Hematopoietic multipotent progenitor cell treated with erythropoietin and hydrocortisone succinate and interleukin-3 and kit ligand, for 15 days (in vitro differentiated cells): ENCODE results near the gene RAD51B.

Experiments used
- DNase-seq: peaks from one replicate; pipeline ENCODE4 v3.0.0-alpha.2; 2015; ENCODE audit warnings: low spot score

The RAD51B gene

DNA sequence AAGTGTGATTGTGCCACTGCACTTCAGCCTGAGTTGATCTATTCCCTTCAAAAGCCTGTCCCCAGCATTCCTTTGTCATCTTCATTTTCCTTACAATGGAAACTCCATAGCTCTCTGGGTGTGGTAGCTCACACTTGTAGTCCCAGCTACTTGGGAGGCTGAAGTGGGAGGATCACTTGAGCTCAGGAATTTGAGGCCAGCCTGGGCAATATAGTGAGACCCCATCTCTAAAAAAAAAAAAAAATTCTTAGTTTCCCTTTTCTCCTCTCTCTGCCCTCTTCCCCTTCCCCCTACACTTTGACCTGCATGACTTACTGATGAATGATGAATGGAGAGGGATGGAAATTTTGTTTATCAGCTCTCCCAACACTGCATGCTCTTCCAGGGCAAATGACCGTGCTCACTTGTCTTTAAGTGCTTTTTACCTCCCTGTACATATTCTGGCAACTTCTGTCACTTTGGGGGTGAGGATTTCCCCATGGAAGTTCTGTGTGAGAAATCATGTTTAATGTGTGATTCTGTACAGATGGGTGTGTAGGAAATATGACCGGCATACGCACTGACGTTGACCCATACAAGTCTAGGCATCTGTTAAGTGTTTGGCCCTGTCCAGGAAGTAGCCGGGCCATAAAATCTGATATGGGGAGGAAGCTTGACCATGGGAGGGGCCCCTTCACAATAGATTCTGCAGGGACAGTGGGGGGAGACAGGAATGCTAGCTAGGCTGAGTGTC, 907.9 kb downstream of the RAD51B start:
- no peak for DNase-seq

DNA sequence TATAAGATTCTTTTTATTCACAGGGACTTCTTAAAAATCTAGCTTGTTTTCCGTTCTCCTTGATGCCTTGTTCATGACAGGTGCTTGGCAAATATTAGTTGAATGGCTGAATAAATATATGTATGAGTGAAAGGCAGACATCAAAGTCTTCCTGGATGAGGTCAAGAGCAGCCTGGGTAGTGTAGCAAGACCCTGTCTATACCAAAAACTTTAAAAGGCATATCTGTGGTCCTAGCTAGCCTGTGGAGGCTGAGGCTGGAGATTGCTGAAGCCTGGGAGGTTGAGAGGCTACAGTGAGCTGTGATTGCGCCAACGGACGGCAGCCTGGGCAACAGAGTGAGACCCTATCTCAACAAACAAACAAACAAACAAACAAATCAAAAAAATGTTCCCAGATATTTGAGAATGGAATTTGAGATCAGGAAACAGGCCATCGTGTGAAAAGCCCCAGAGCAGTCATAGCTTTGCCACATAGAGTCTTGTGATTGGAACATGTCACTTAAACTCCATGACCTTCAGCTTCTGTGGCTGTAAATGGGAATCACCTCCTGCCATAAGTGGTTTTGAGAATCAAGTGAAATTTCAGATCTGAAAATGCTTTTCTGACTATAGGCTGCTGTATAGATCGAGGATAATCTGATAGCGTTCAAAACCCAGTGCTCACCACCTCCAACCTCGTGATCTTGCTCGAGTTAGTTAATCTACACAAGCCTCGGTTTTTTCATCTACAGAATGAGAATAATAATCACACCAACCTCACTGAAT, 908.9 kb downstream of the RAD51B start:
- no peak for DNase-seq

- no peak for DNase-seq
Measured at GRCh38 chr14:68729556-68729955, 910.0 kb downstream of the RAD51B start.

DNA sequence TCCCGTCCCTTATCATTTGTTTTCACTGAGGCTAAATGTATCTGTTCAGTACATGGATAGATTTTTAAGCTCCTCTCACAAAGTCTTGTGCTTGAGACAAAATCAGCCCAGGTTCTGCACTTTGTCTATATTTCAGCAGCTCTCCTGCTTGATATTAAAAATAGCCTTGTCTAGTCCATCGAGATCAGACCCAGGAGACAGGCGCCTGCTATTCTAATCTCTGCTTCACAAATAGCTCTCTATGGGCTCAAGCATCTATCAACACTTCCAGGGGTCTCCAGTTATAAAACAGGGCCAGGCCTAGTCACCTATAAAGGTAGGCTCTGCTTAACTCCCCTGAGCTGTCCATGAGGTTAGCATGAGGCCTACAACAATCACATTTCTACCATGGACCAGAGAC, 910.8 kb downstream of the RAD51B start:
- DNase-seq = no peak

DNA sequence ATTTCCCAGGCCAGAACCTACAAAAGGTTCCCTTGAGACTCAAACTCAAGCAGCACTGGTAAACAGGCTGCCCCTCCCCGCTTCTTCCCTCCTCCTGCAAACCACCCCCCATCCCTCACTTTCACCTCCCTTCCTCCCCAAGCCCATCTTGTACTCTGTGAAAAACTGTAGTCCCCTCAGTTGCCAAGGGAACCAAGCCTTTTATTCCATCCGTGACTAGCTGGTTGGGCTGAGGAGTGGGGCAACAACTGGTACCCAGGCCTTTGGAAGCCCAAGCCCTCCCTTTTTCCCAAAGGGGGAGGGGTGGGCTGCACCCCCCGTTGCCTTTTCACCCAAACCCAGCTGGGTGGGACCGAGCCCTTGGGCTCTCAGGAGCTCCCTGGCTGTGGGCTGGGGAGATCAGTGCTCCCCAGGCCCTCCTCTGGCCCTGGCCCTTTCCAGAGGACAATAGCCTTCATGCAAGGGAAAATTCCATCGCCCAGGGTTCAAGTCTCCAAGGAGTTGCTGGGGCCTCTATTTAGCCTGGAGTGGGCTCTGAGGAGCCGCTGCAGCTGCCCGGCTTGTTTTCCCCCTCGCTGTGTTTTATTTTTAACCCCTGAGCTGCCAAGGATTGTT, 911.3 kb downstream of the RAD51B start:
- no peak for DNase-seq

GRCh38 chr14:68733086-68733914, 913.7 kb downstream of the RAD51B start:
- DNase-seq = no peak

- no peak for DNase-seq
Measured at GRCh38 chr14:68734231-68734732, 914.7 kb downstream of the RAD51B start.

GRCh38 chr14:68735856-68736255, 916.3 kb downstream of the RAD51B start:
- no peak for DNase-seq

DNA sequence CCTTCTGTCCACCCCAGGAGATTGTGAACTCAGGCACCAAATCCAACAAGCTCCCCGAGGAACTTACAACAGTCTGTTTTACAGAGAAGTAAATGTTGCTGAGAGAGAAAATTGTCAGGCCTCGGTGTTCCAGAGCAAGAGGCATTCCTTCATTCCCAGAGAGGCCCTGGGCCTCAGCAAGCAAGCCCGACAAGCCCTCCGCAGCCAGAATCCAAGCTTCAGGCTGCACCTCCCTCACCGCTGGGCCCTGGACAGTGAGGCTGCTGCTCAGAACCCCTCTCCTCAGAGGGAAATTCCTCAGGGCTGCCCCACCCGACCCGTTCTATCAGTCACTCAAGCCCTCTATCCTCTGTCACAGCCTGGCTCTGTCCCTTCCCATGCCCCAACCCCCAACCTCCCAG, 916.9 kb downstream of the RAD51B start:
- DNase-seq = no peak

GRCh38 chr14:68737086-68737485, 917.5 kb downstream of the RAD51B start:
- DNase-seq = no peak

- DNase-seq = no peak
Measured at GRCh38 chr14:68738559-68738958, 919.0 kb downstream of the RAD51B start.

DNA sequence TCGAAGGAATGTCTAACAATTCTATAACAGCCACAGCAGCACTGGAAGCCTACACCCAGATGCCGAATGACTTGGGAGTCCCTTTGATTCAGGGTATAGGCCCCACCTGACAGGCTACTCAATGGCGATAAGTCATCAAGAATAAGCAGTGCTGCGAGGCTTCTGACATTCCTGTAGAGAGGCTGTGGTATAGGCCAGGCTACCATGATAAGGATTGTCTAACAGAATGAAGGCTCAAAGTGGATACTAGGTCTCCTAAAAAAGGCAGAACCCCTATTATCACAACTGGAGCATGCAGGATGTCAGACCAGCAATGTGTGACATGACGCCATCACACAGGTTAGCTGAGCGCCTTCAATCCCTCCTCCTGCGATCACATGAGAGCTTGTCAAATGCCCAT, 920.1 kb downstream of the RAD51B start:
- no peak for DNase-seq

DNA sequence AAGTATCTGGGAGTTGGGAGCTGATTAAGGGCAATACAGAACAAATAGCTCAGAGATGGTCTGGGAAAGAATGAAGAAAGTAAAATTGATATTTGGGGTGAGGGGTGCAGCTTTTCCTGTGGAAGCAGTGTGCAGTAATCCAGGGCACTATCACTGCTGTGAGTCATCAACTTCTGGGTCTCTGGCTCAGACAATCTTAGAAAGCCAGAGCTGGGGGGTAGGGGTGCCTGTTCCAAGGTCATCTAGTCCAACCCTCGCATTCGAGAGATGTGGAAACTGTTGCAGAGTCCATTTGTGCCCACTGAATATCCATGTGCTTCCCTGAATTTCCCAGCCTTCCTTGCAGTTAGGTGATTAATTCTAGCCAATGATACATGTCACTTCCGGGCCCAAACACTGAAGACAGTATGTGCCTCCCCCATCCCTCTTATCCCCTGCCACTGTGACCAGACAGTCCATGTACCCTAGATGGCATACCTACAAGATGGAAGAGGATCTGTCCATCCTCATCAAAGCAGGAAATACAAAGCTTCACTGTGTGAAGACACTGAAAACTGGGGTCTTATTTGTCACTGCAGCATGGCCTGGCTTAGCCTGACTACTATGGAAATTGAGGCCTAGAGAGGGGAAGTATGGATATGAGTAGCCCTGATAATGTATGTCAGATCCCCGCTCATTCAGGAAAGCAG, 921.4 kb downstream of the RAD51B start:
- no peak for DNase-seq

GRCh38 chr14:68741477-68741791, 921.9 kb downstream of the RAD51B start:
- no peak for DNase-seq

DNA sequence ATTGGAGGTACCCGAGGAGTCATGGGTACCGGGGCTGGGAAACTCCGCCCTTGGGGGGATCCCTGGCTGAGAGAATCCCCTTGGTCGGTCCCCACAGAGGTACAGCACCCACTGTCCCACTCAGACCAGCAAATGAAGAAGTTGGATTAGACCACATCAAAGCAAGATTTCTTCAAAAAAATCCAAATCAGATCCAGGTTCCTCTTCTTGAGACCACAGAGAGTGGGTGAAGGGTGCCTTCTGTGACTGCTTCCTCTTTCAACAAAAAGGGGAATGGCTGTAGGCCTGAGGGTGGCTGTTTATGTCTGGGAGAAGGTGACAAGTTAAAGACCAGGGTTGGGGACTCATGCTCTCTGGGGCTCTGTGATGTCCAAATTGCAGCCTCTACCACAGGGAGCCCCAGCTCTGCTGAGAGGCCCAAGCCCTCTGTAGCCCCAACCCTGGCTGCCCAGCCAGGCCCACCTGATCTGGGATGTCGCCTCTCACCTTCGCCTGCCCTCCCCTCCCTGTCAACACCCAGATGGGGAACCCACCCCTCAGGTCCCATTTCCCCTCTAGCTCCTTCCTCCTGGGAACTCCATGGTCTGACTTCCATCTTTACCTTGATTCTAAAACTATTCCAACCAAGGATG, 922.4 kb downstream of the RAD51B start:
- DNase-seq = no peak

GRCh38 chr14:68744613-68745012, 925.0 kb downstream of the RAD51B start:
- DNase-seq = no peak

GRCh38 chr14:68747393-68747792, 927.8 kb downstream of the RAD51B start:
- DNase-seq = no peak

DNA sequence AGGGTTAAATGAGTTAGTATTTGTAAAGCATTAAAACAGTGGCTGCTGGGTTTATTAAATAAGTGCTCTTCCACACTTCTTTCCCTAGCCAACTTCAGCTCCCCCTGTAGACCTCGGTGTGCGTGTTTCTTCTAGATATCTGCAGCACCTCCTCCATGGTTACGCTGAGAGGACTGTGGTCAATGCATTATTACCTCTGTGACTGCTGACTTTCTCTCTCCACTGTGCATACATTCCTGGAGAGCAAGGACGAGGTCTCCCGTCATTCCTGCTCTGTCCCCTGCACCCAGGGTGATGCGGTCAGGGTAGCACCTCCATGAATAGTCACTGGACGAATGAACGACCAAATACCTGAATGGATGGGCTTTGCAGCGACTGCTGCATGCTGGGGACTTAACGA, 928.7 kb downstream of the RAD51B start:
- no peak for DNase-seq

- no peak for DNase-seq
Measured at GRCh38 chr14:68748691-68749090, 929.1 kb downstream of the RAD51B start.

DNA sequence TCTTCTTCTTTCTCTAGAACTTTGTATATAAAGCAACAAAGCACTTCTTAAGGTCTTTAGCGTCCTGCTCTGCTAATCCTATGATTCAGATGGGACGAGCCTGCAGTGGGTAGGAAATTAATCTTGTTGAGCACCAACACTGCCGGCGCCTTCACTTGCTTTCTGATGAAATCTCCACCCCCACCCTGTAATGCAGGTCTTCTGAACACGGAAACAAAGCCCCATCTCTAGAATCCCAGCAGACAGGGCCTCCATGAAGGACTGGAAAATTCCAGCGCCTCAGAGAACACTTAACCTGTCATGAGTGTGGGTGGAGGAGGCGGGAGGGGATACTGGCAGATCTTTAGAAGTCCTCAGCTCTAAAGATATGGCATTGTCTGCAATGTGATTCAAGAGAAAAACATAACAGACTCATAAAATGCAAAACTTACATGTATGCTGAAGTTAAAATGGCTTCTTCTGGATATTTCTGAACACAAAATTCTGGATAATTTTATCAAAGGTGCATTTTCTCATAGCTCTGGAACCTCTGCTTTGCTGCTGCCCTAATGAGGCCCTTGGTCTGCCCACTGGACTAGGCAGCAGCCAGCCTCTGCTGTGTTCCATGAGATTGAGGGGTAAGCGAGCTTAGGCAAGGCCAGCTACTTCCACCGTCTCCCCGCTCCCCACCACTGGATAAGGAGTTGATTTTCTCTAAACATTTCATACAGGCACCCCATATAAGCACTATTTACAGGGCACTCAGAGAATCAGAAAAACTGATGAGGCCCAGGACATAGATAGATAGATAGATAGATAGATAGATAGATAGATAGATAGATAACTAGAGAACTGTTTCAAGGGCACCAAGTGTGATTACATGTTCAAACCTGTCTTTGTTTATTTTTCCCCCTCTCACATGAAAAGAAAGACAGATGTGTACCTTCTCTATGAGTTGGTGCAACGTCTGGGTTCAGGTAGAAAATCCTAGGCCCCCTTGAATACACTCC, 930.2 kb downstream of the RAD51B start:
- no peak for DNase-seq
